ENCODE measurements around the gene ANKRD33B. TPM values are rescaled to one million over a fixed set of nuclear protein-coding genes. Genes with fewer than 3 reads are reported as not detected.

Gene ANKRD33B
- total and polyA plus RNA-seq, 9 of the 15 experiments (the other 6 are each of a cell fraction or from before 2014, with no cell fraction given) = 0.10 to 1.7 (median 0.40) TPM

GRCh38 chr5:10669983-10670382 is 106.1 kb downstream of the ANKRD33B start:
- peaks cover 2% of the 10 kb centered on the region; the same call in 1 of the 2 replicates for H4K20me1 ChIP-seq (replicated peaks; ENCODE audit: control insufficient read depth, insufficient read depth, low read length)
- 0% methylated on average over 1 of the region's 1 CpG for WGBS (ENCODE audit: insufficient coverage, low coverage, missing lambda C conversion rate)
- no peak overlapping the region for H2AFZ ChIP-seq (ENCODE audit: low read depth, low read length)
- H3K79me2 ChIP-seq (ENCODE audit: control insufficient read depth, insufficient read depth, low read length) = no peaks in the 10 kb centered on the region
- in situ Hi-C loops (cut with MboI) = no loop called here
- ATAC-seq (no peak), DNase-seq (ENCODE audit: extremely low read depth in 1 of 4, low spot score in 3 of 4) (no peak), FAIRE-seq (no peak)
- no peak overlapping the region for H3K4me3 ChIP-seq
- intact Hi-C loops (cut with micrococcal nuclease) = no loop called here
- H3K36me3 ChIP-seq (ENCODE audit: control insufficient read depth, insufficient read depth, low read length) = no peaks in the 10 kb centered on the region
- H3K4me2 ChIP-seq (ENCODE audit: insufficient read depth, low read length) = no peak overlapping the region
- no peaks in the 10 kb centered on the region for H3K9me1 ChIP-seq (ENCODE audit: control insufficient read depth, insufficient read depth, low read length)
- peaks cover 16 to 46% of the 10 kb centered on the region in 2 experiments for H3K27me3 ChIP-seq (ENCODE audit: control insufficient read depth in 2 of 2, insufficient read depth in 2 of 2, low read length in 2 of 2)
- ChIA-PET CTCF (ENCODE audit: low intra/inter-chr PET ratio) (no interaction called here), POLR2A (no interaction called here)
- H3K9ac ChIP-seq (ENCODE audit: insufficient read depth in 1 of 2, low read depth in 2 of 2, low read length in 2 of 2) = no peak overlapping the region
- no TSS peak for BruUV-seq (replicated peaks)
- H3K27ac ChIP-seq (ENCODE audit: extremely low read depth, low read depth, low read length) = no peak overlapping the region
- no peaks in the 10 kb centered on the region; a peak in 2 of 5 replicates for H3K4me1 ChIP-seq (replicated peaks in 1 of 2; ENCODE audit: control insufficient read depth in 2 of 2, insufficient read depth in 2 of 2, low read length in 2 of 2)
- H3K9me3 ChIP-seq (replicated peaks; ENCODE audit: control insufficient read depth, insufficient read depth, low read depth, low read length) = no peaks in the 10 kb centered on the region
- TF ChIP-seq KHSRP (IDR thresholded peaks at IDR 0.05) (no peak), JUNB (CRISPR knock-in tag; conservative IDR thresholded peaks at IDR 0.05) (no peak), ZNF407 (IDR thresholded peaks at IDR 0.05; ENCODE audit: low read depth) (no peak), IRF9 (tag; IDR thresholded peaks at IDR 0.05) (no peak), TSC22D4 (tag; IDR thresholded peaks at IDR 0.05) (peak; percentile 93; the same call in 1 of the 2 replicates), NCOA1 (IDR thresholded peaks at IDR 0.05; ENCODE audit: low read depth) (no peak), MAX (CRISPR knock-in tag; IDR thresholded peaks at IDR 0.05) (no peak), SMARCA5 (IDR thresholded peaks at IDR 0.05) (no peak), KDM5B (IDR thresholded peaks at IDR 0.05; ENCODE audit: insufficient replicate concordance, low read depth, low read length) (no peak), ZFPM2 (CRISPR knock-in tag; IDR thresholded peaks at IDR 0.05) (no peak), ETV6 (IDR thresholded peaks at IDR 0.05; ENCODE audit: borderline replicate concordance in 1 of 2, low read depth in 2 of 2, low read length in 1 of 2) (no peak), ETV6 (CRISPR knock-in tag; IDR thresholded peaks at IDR 0.05; ENCODE audit: borderline replicate concordance) (no peak), EHMT2 (IDR thresholded peaks at IDR 0.05) (peak; percentile 40; the same call in 1 of the 2 replicates), FOXA3 (CRISPR knock-in tag; conservative IDR thresholded peaks at IDR 0.05 in 1 of 2, IDR thresholded peaks at IDR 0.05 in 1 of 2) (no peak), C11orf30 (IDR thresholded peaks at IDR 0.05; ENCODE audit: low read depth) (no peak), WHSC1 (IDR thresholded peaks at IDR 0.05; ENCODE audit: low read length) (no peak)

Measured in K562 (cell line).